ENCODE data around the gene EVX2.

Gene EVX2

GRCh38 chr2:176079831-176080539 lies 3.8 kb downstream of the EVX2 start:
- TF ChIP-seq, protein P1, sequence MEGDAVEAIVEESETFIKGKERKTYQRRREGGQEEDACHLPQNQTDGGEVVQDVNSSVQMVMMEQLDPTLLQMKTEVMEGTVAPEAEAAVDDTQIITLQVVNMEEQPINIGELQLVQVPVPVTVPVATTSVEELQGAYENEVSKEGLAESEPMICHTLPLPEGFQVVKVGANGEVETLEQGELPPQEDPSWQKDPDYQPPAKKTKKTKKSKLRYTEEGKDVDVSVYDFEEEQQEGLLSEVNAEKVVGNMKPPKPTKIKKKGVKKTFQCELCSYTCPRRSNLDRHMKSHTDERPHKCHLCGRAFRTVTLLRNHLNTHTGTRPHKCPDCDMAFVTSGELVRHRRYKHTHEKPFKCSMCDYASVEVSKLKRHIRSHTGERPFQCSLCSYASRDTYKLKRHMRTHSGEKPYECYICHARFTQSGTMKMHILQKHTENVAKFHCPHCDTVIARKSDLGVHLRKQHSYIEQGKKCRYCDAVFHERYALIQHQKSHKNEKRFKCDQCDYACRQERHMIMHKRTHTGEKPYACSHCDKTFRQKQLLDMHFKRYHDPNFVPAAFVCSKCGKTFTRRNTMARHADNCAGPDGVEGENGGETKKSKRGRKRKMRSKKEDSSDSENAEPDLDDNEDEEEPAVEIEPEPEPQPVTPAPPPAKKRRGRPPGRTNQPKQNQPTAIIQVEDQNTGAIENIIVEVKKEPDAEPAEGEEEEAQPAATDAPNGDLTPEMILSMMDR (conservative IDR thresholded peaks at IDR 0.05; ENCODE audit: low read depth, low read length) = no peak; the same call in 1 of the 2 replicates
- no peak overlapping the region for H3K27ac ChIP-seq
- H3K9ac ChIP-seq = no peak overlapping the region
- no peaks in the 10 kb centered on the region for H3K36me3 ChIP-seq (ENCODE audit: insufficient read depth)
- no peaks in the 10 kb centered on the region for H3K4me1 ChIP-seq (ENCODE audit: low read depth, poor library complexity, severe bottlenecking)
- H4K20me1 ChIP-seq (ENCODE audit: insufficient read depth) = no peaks in the 10 kb centered on the region
- H3K79me2 ChIP-seq (ENCODE audit: insufficient read depth, low read depth) = no peaks in the 10 kb centered on the region
- no peak overlapping the region for H2AFZ ChIP-seq (ENCODE audit: low read depth)
- no peak overlapping the region for H3K4me3 ChIP-seq (IDR thresholded peaks at IDR 0.05; ENCODE audit: insufficient read depth, low read depth, low read length)
- H3K4me2 ChIP-seq = no peak overlapping the region
- no peaks in the 10 kb centered on the region for H3K27me3 ChIP-seq (ENCODE audit: insufficient read depth, low read depth)

DNA sequence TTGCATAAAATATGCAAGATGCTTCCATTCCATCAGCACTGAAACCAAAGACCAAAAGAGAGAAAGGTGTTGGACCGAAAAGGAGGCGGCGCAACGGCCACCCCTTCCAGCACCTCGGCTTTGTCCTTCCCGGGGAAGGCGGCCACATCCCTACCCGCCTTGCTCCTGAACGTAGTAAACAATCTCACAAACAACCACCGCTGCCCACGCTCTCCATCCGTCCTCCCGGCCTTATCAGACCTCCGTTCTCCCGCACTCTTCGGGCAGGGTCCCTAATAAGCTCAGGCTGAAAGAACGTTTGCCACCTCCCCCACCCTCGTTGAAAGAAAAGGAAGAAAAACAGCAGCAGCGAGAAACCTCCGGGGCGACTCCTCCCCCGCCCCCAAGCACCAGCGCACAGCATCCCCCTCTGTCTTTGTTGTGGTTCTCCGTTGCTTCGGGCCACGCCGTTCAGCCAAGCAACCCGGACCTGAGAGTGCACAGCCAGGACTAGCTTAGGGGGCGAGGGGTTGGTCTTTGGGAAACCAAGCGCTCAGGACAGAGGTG lies 4.4 kb downstream of the EVX2 start:
- Histone ChIP-seq H3K9ac (no peak overlapping the region), H3K27ac (no peak overlapping the region), H3K4me2 (no peak overlapping the region), H4K20me1 (ENCODE audit: insufficient read depth) (no peaks in the 10 kb centered on the region), H2AFZ (ENCODE audit: low read depth) (no peak overlapping the region), H3K36me3 (ENCODE audit: insufficient read depth) (no peaks in the 10 kb centered on the region), H3K4me1 (ENCODE audit: low read depth, poor library complexity, severe bottlenecking) (no peaks in the 10 kb centered on the region), H3K4me3 (IDR thresholded peaks at IDR 0.05; ENCODE audit: insufficient read depth, low read depth, low read length) (no peak overlapping the region), H3K79me2 (ENCODE audit: insufficient read depth, low read depth) (no peaks in the 10 kb centered on the region), H3K27me3 (ENCODE audit: insufficient read depth, low read depth) (no peaks in the 10 kb centered on the region)
- TF ChIP-seq, protein P1 (conservative IDR thresholded peaks at IDR 0.05; ENCODE audit: low read depth, low read length) = no peak

DNA sequence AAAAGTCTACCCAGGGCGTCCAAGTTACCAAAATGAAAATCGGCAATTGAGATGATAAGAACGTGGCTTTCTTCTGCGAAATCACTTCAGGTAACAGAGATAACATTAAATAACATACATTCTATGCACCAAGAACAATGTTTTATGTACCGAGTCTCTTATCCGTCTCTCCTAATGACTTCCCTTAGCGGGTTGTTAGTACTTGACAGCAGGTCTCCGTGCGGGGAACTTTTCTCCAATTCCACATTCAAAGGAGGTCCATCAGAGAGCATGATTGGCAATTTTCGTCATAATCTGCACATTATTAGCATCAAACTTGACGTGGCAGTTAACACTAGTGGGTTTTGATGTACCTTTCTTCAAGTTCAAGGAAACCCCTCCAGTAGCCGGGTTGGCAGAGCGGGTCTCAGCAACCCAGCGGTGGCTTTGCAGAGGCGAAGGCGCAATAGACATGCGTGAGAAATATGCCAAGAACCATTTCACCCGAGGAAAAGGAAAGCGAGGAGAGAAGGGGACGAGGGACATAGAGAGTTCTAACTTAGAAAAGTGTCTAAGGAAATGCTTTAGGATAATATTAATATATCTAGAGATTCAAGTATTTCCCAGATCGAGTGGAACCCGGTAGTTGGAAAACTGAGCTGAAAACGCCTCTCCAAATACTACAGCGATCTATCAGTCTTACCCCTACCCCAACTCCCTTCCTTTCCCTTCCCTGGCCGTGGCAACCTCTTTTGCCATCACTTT lies 5.0 kb downstream of the EVX2 start:
- H4K20me1 ChIP-seq (ENCODE audit: insufficient read depth) = no peaks in the 10 kb centered on the region
- no peaks in the 10 kb centered on the region for H3K79me2 ChIP-seq (ENCODE audit: insufficient read depth, low read depth)
- no peak overlapping the region for H3K4me3 ChIP-seq (IDR thresholded peaks at IDR 0.05; ENCODE audit: insufficient read depth, low read depth, low read length)
- H3K4me2 ChIP-seq = no peak overlapping the region
- no peaks in the 10 kb centered on the region for H3K27me3 ChIP-seq (ENCODE audit: insufficient read depth, low read depth)
- H3K4me1 ChIP-seq (ENCODE audit: low read depth, poor library complexity, severe bottlenecking) = no peaks in the 10 kb centered on the region
- H3K27ac ChIP-seq = no peak overlapping the region
- TF ChIP-seq, protein P1 (conservative IDR thresholded peaks at IDR 0.05; ENCODE audit: low read depth, low read length) = no peak
- H3K9ac ChIP-seq = no peak overlapping the region
- no peaks in the 10 kb centered on the region for H3K36me3 ChIP-seq (ENCODE audit: insufficient read depth)
- H2AFZ ChIP-seq (ENCODE audit: low read depth) = no peak overlapping the region

- TF ChIP-seq, protein P1 (conservative IDR thresholded peaks at IDR 0.05; ENCODE audit: low read depth, low read length) = no peak
- no peaks in the 10 kb centered on the region for H4K20me1 ChIP-seq (ENCODE audit: insufficient read depth)
- no peak overlapping the region for H2AFZ ChIP-seq (ENCODE audit: low read depth)
- no peaks in the 10 kb centered on the region for H3K79me2 ChIP-seq (ENCODE audit: insufficient read depth, low read depth)
- no peaks in the 10 kb centered on the region for H3K4me1 ChIP-seq (ENCODE audit: low read depth, poor library complexity, severe bottlenecking)
- no peak overlapping the region for H3K9ac ChIP-seq
- H3K27ac ChIP-seq = no peak overlapping the region
- H3K4me2 ChIP-seq = no peak overlapping the region
- no peaks in the 10 kb centered on the region for H3K36me3 ChIP-seq (ENCODE audit: insufficient read depth)
- H3K4me3 ChIP-seq (IDR thresholded peaks at IDR 0.05; ENCODE audit: insufficient read depth, low read depth, low read length) = no peak overlapping the region
- H3K27me3 ChIP-seq (ENCODE audit: insufficient read depth, low read depth) = no peaks in the 10 kb centered on the region
Observed at GRCh38 chr2:176076796-176077195, 7.0 kb downstream of the EVX2 start.

Measured in KMS-11 (cell line).